ENCODE measurements around the gene CD99L2. TPM values are rescaled to one million over a fixed set of nuclear protein-coding genes. Genes with fewer than 3 reads are reported as not detected.

CD99L2 gene
- total RNA-seq, 2 donors from 2014 or later = 11.3 to 18.7 TPM

GRCh38 chrX:150774798-150775568, 123.5 kb downstream of the CD99L2 start:
- H3K9me3 Mint-ChIP-seq = peaks cover 4% of the 10 kb centered on the region
- H3K4me3 Mint-ChIP-seq = no peak overlapping the region
- DNase-seq = no peak
- H3K27me3 Mint-ChIP-seq (ENCODE audit: insufficient read depth) = no peaks in the 10 kb centered on the region
- Histone ChIP-seq H3K4me1 (ENCODE audit: control insufficient read depth, insufficient read depth, low read length) (no peaks in the 10 kb centered on the region), H3K36me3 (ENCODE audit: control insufficient read depth, insufficient read depth, low read length) (no peaks in the 10 kb centered on the region), H3K4me3 (ENCODE audit: low read length) (no peak overlapping the region), H3K9ac (ENCODE audit: extremely low read depth, low read length, poor library complexity, severe bottlenecking) (no peak overlapping the region), H3K9me3 (ENCODE audit: control insufficient read depth, low read length) (no peaks in the 10 kb centered on the region), H3K27me3 (ENCODE audit: control insufficient read depth, insufficient read depth, low read length, poor library complexity, severe bottlenecking) (no peaks in the 10 kb centered on the region), H3K27ac (ENCODE audit: low read depth, low read length) (no peak overlapping the region)
- 93 to 97% methylated on average over 7 to 14 of the region's 14 CpGs for WGBS, 2 experiments (ENCODE audit: insufficient coverage in 1 of 2, insufficient read length in 1 of 2)
- TF ChIP-seq CTCF (conservative IDR thresholded peaks at IDR 0.05) = no peak
- H3K36me3 Mint-ChIP-seq (ENCODE audit: low read depth) = peaks cover 44% of the 10 kb centered on the region
- H3K4me1 Mint-ChIP-seq = peaks cover 20% of the 10 kb centered on the region
- H3K27ac Mint-ChIP-seq = no peak overlapping the region

GRCh38 chrX:150773634-150774033, 124.8 kb downstream of the CD99L2 start:
- DNase-seq = no peak
- Histone ChIP-seq H3K36me3 (ENCODE audit: control insufficient read depth, insufficient read depth, low read length) (no peaks in the 10 kb centered on the region), H3K9ac (ENCODE audit: extremely low read depth, low read length, poor library complexity, severe bottlenecking) (no peak overlapping the region), H3K4me3 (ENCODE audit: low read length) (no peak overlapping the region), H3K27me3 (ENCODE audit: control insufficient read depth, insufficient read depth, low read length, poor library complexity, severe bottlenecking) (no peaks in the 10 kb centered on the region), H3K9me3 (ENCODE audit: control insufficient read depth, low read length) (no peaks in the 10 kb centered on the region), H3K27ac (ENCODE audit: low read depth, low read length) (no peak overlapping the region), H3K4me1 (ENCODE audit: control insufficient read depth, insufficient read depth, low read length) (no peaks in the 10 kb centered on the region)
- TF ChIP-seq CTCF (conservative IDR thresholded peaks at IDR 0.05) = no peak
- no peaks in the 10 kb centered on the region for H3K27me3 Mint-ChIP-seq (ENCODE audit: insufficient read depth)
- H3K4me3 Mint-ChIP-seq = no peak overlapping the region
- peaks cover 46% of the 10 kb centered on the region for H3K36me3 Mint-ChIP-seq (ENCODE audit: low read depth)
- H3K9me3 Mint-ChIP-seq = peaks cover 4% of the 10 kb centered on the region
- H3K4me1 Mint-ChIP-seq = peaks cover 20% of the 10 kb centered on the region
- H3K27ac Mint-ChIP-seq = no peak overlapping the region
- 93 to 100% methylated on average over 1 to 4 of the region's 4 CpGs for WGBS, 2 experiments (ENCODE audit: insufficient coverage in 1 of 2, insufficient read length in 1 of 2)

- DNase-seq = no peak
- Histone ChIP-seq H3K27me3 (ENCODE audit: control insufficient read depth, insufficient read depth, low read length, poor library complexity, severe bottlenecking) (no peaks in the 10 kb centered on the region), H3K9me3 (ENCODE audit: control insufficient read depth, low read length) (no peaks in the 10 kb centered on the region), H3K9ac (ENCODE audit: extremely low read depth, low read length, poor library complexity, severe bottlenecking) (no peak overlapping the region), H3K4me3 (ENCODE audit: low read length) (no peak overlapping the region), H3K36me3 (ENCODE audit: control insufficient read depth, insufficient read depth, low read length) (no peaks in the 10 kb centered on the region), H3K27ac (ENCODE audit: low read depth, low read length) (no peak overlapping the region), H3K4me1 (ENCODE audit: control insufficient read depth, insufficient read depth, low read length) (no peaks in the 10 kb centered on the region)
- Mint-ChIP-seq H3K27me3 (ENCODE audit: insufficient read depth) (no peaks in the 10 kb centered on the region), H3K36me3 (ENCODE audit: low read depth) (peaks cover 51% of the 10 kb centered on the region), H3K4me3 (no peak overlapping the region), H3K4me1 (peaks cover 19% of the 10 kb centered on the region), H3K27ac (no peak overlapping the region), H3K9me3 (peaks cover 4% of the 10 kb centered on the region)
- TF ChIP-seq CTCF (conservative IDR thresholded peaks at IDR 0.05) = no peak
- 90 to 91% methylated on average over 2 to 8 of the region's 8 CpGs for WGBS, 2 experiments (ENCODE audit: insufficient coverage in 1 of 2, insufficient read length in 1 of 2)
Measured at GRCh38 chrX:150773117-150773516, 125.4 kb downstream of the CD99L2 start.

Data from endodermal cell (in vitro differentiated cells).